Aorta (tissue), 5 donors: Measurements from ENCODE around the gene SOX30. TPM values are rescaled to one million over a fixed set of nuclear protein-coding genes. Genes with fewer than 3 reads are reported as not detected.

Source experiments
- ATAC-seq: fragments of 200-7000 bp; cut with Tn5 transposase; one replicate; pipeline ENCODE4 v1.9.1; 2022; ENCODE audit warnings: moderate library complexity; ENCODE audit not compliant: low FRiP score
- DNase-seq, 2 donors: peaks; one replicate each; pipeline ENCODE4 v3.0.0-alpha.2; 2020
- H3K27ac ChIP-seq, 2 donors: one replicate each; pipeline ENCODE4 v1.5.1; 2013; ENCODE audit warnings: low read length in 2 of 2, mild to moderate bottlenecking in 2 of 2, moderate library complexity in 2 of 2, control low read depth in 1 of 2, inconsistent platforms in 1 of 2, low read depth in 1 of 2
- H3K27me3 ChIP-seq, 2 donors: one replicate each; pipeline ENCODE4 v1.6.1; 2013; ENCODE audit warnings: control low read depth in 1 of 2, low read length in 1 of 2, mild to moderate bottlenecking in 1 of 2, moderate library complexity in 1 of 2; ENCODE audit not compliant: insufficient read depth in 2 of 2, control insufficient read depth in 1 of 2
- H3K36me3 ChIP-seq, 2 donors: one replicate each; pipeline ENCODE4 v1.6.1; 2013; ENCODE audit warnings: control low read depth in 1 of 2, low read length in 1 of 2, mild to moderate bottlenecking in 1 of 2; ENCODE audit not compliant: insufficient read depth in 2 of 2, control insufficient read depth in 1 of 2
- H3K4me1 ChIP-seq, 2 donors: one replicate each; pipeline ENCODE4 v1.6.1; 2013; ENCODE audit warnings: low read length in 2 of 2, control low read depth in 1 of 2, mild to moderate bottlenecking in 1 of 2, moderate library complexity in 1 of 2; ENCODE audit not compliant: insufficient read depth in 2 of 2, control insufficient read depth in 1 of 2
- H3K4me3 ChIP-seq, 2 donors: one replicate each; pipeline ENCODE4 v1.5.1; 2013; ENCODE audit warnings: low read length in 2 of 2, control low read depth in 1 of 2, mild to moderate bottlenecking in 1 of 2
- H3K9me3 ChIP-seq: one replicate; pipeline ENCODE4 v1.6.1; 2013; ENCODE audit warnings: mild to moderate bottlenecking, low read length; ENCODE audit not compliant: control insufficient read depth
- WGBS, 2 donors: extraction: QIAGEN DNeasy Blood & Tissue Kit; methylation state at CpG; one replicate each; pipeline ENCODE4 v1.1.7; 2013; 5-methylcytosine and 5-hydroxymethylcytosine counted together
- intact Hi-C, 2 donors: fragments of 100-400 bp; cut with DNase I; formaldehyde crosslinking; loops; one replicate each; pipeline versions ENCODE4 v1.14.2 to v1.15.0; 2022
- polyA plus RNA-seq, 2 donors: library from polyadenylated mRNA; stranded (reverse); fragments of 200-250 nt; gene quantifications; one replicate each; pipeline ENCODE4 v1.2.3, GENCODE V29; 2013
- total RNA-seq, 2 donors: library from RNA; stranded (reverse); fragmentation: NEBNext Ultra II Directional; extraction: Animal tissue kit (Norgen Biotek cat#: 25700); gene quantifications; one replicate each; pipeline ENCODE4 v1.2.1, GENCODE V29; 2021
- donor health status: healthy with polysubstance abuse.
- donor health status: Bipolar disorder and iron deficiency.
- donor health status: DM: no; HTN: no; CAD: no.
- donor health status: DM: no; HTN: no; CAD: no.
- donor health status: DM: yes; HTN: yes; CAD: no.

Gene SOX30
- total and polyA plus RNA-seq, 4 donors: 0.12 TPM; not detected in 3

DNA sequence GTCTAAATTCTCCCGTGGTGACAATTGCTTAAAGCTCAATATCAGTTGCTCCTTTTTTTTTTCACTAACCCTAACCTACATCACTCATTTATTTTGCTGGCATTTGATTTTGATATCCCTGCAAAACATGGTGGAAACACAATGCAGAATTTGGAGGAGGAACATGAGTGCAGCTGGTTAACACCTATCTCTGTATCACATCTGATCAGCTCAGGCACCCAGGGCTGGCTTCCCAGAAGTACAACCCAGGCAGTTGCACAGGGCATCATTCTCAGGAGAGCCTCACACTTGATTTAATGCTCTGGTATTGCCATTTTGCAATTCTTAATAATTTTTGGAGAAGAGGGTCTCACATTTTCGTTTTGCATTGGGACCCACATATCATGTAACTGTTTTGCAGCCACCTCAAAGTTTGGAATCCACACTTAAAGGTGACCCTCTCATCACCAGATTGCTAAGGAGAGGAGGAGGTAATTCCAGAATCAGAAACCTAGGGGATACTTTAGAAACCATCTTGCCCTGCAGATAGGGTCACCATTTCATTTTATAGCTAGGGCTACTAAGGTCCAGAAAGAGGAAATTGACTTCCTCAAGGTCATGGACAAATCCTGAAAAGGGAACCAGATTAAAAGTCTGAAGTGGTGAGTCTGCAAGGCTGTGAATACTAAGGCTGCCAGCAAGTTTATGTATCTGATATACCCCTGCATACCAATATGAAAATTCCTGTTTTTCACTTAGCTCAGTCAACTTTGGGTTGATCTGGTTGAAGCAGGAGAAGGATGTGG is 57.4 kb downstream of the SOX30 start:
- no peaks in the 10 kb centered on the region for H3K9me3 ChIP-seq
- H3K27ac ChIP-seq: no peak overlapping the region
- WGBS, 2 donors: 69 to 70% methylated on average over 2 of the region's 2 CpGs
- no peaks in the 10 kb centered on the region for H3K27me3 ChIP-seq
- intact Hi-C loops: no loop called here
- ATAC-seq: no peak
- DNase-seq: no peak
- H3K4me1 ChIP-seq: no peaks in the 10 kb centered on the region
- no peaks in the 10 kb centered on the region for H3K36me3 ChIP-seq
- no peak overlapping the region for H3K4me3 ChIP-seq

DNA sequence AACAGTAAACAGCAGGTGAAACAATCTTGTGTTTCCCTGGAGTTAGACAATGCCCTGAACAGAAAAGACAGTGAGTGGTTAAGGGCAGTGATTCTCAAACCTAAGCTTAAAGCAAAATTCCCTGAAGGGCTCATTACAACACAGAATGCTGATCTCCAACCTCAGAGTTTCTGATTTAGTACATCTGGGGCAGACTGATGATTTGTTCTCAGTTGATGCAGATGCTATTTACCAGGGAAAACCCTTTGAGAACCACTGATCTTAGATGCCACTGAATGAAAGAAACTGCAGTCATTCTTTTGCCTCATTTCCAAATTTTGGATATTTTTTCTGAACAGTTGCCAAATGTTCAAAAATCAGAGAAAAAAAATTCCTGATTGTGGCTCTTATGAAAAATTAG is 58.0 kb downstream of the SOX30 start:
- no peak for DNase-seq
- intact Hi-C loops: no loop called here

DNA sequence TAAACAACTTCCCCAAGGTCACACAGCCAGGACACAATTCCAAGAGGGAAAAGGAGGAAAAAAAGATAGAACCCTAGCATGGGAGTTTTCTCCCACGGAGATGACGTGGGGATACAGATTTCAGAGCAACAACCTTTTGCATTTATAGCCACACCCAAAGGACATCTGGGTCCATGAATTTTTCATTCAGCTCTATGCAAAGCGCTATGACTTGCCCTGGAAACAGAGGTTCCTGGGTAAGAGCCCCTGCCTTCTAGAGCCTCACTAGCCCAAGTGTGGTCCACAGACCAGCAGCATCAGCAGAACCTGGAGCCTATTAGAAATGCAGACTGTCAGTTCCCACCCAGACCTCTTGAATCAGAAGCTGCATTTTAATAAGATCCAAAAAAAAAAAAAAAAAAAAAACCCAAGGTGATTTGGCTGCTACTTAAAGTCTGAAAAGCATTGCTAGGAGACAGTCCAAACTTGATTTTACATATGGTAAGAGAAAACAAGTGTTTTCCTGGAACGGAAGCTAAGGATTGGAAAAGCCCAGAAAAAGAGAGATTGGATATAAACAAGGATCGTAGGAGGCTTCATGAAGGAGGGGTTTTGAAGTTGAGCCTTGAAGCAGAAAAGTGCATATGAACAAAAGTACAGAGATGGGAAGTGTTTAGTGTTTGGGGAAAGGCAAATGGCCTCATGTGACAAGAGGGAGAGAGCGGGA is 59.0 kb downstream of the SOX30 start:
- intact Hi-C loops: no loop called here
- H3K4me1 ChIP-seq: no peaks in the 10 kb centered on the region
- ATAC-seq: no peak
- no peaks in the 10 kb centered on the region for H3K36me3 ChIP-seq
- H3K9me3 ChIP-seq: no peaks in the 10 kb centered on the region
- no peak for DNase-seq
- H3K27me3 ChIP-seq: no peaks in the 10 kb centered on the region
- WGBS, 2 donors: 93 to 95% methylated on average over 6 of the region's 6 CpGs
- no peak overlapping the region for H3K4me3 ChIP-seq
- H3K27ac ChIP-seq: no peak overlapping the region

More for the DNA sequence above, 58.0 kb downstream of the SOX30 start:
- H3K27ac ChIP-seq: no peak overlapping the region
- H3K9me3 ChIP-seq: no peaks in the 10 kb centered on the region
- H3K27me3 ChIP-seq: no peaks in the 10 kb centered on the region
- ATAC-seq: no peak
- no peaks in the 10 kb centered on the region for H3K36me3 ChIP-seq
- H3K4me3 ChIP-seq: no peak overlapping the region
- H3K4me1 ChIP-seq: no peaks in the 10 kb centered on the region

GRCh38 chr5:157592594-157592993 is 59.6 kb downstream of the SOX30 start:
- intact Hi-C loops: no loop called here
- ATAC-seq: no peak

DNA sequence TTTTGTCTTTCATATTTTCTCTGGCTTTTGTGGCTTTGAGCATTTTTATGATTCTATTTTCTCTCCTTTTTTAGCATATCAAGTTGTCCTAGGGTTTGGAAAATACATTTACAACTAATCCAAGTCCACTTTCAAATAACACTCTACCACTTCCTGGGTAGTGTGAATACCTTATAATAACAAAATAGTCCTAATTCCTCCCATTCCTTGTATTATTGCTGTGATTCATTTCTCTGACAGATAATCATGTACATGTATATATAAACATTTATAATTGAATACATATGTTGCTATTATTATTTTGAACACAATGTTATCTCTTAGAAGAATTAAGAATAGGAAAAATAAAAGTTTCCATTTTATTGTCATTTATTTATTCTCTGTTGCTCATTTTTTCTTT is 61.8 kb downstream of the SOX30 start:
- Histone ChIP-seq H3K27ac (no peak overlapping the region), H3K9me3 (no peaks in the 10 kb centered on the region), H3K27me3 (no peaks in the 10 kb centered on the region), H3K4me3 (no peak overlapping the region), H3K4me1 (no peaks in the 10 kb centered on the region), H3K36me3 (no peaks in the 10 kb centered on the region)
- ATAC-seq (no peak), DNase-seq (no peak)
- intact Hi-C loops: no loop called here

More at GRCh38 chr5:157592594-157592993, 59.6 kb downstream of the SOX30 start:
- no peak for DNase-seq
- Histone ChIP-seq H3K4me1 (no peaks in the 10 kb centered on the region), H3K9me3 (no peaks in the 10 kb centered on the region), H3K27me3 (no peaks in the 10 kb centered on the region), H3K36me3 (no peaks in the 10 kb centered on the region), H3K27ac (no peak overlapping the region), H3K4me3 (no peak overlapping the region)
- WGBS, 2 donors: 30 to 45% methylated on average over 3 of the region's 3 CpGs

DNA sequence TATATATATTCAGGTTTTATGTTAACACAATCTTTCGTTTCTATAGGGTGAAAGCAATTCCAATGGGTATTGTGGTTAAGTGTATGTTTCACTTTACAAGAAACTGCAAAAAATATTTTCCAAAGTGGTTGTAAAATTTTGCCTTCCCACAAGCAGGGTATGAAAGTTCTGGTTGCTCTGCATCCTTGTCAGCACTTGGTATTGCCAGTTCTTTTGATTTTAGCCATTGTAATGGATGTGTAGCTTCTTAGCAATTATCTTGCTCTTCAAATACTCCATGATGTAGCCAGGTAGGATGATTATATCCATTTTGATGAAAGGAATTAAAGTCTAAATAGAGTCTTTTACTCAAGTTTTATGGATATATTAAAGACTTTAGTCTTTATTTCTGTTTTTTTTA is 67.6 kb downstream of the SOX30 start:
- Histone ChIP-seq H3K27ac (no peak overlapping the region), H3K36me3 (no peaks in the 10 kb centered on the region), H3K27me3 (no peaks in the 10 kb centered on the region), H3K9me3 (no peaks in the 10 kb centered on the region), H3K4me3 (no peak overlapping the region), H3K4me1 (no peaks in the 10 kb centered on the region)
- DNase-seq (no peak), ATAC-seq (no peak)
- intact Hi-C loops: no loop called here
- 90 to 92% methylated on average over 1 of the region's 1 CpG for WGBS, 2 donors

DNA sequence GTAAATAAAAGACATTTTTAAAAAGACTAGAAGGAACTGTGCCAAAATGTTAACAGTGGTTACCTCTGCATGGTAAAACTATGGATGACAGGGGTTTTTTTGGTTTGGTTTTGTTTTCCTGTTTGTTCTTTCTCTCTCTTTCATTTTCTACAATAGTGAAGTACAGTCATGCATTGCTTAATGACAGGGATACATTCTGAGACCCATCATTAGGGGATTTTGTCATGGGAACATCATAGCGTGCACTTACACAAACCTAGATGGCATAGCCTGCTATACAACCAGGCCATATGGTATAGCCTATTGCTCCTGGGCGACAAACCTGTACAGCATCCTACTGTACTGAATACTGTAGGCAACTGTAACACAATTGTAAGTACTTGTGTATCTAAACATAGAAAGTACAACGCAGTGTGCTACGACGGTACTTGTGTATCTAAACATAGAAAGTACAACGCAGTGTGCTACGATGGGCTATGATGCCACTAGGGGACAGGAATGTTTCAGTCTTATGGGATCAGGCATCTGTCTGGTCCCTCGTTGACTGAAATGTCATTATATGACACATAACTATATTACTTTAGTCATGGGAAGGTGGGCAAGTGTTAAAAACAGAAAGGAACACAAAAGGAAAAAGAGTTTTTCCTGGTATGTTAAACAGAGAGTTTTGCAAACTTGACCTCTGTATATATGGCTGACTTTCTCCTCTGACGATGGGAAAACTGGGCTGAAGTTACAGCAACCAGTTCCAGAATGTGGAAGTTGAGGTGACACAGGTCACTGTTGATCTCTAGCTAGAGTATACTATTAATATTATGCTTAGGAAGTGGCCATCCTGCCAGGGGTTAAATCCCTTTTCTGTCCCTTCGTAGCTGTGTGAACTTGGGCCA is 69.3 kb downstream of the SOX30 start:
- intact Hi-C loops: no loop called here
- ATAC-seq (no peak), DNase-seq (no peak)
- 59 to 63% methylated on average over 10 of the region's 10 CpGs for WGBS, 2 donors
- Histone ChIP-seq H3K27me3 (no peaks in the 10 kb centered on the region), H3K9me3 (no peaks in the 10 kb centered on the region), H3K4me1 (no peaks in the 10 kb centered on the region), H3K27ac (no peak overlapping the region), H3K36me3 (no peaks in the 10 kb centered on the region), H3K4me3 (no peak overlapping the region)

- intact Hi-C loops: no loop called here
- 92 to 96% methylated on average over 5 of the region's 5 CpGs for WGBS, 2 donors
These were observed 70.3 kb downstream of the SOX30 start for GRCh38 chr5:157581901-157582300.

More at GRCh38 chr5:157581901-157582300, 70.3 kb downstream of the SOX30 start:
- DNase-seq (no peak), ATAC-seq (no peak)
- Histone ChIP-seq H3K4me3 (no peak overlapping the region), H3K27me3 (no peaks in the 10 kb centered on the region), H3K27ac (no peak overlapping the region), H3K36me3 (no peaks in the 10 kb centered on the region), H3K4me1 (no peaks in the 10 kb centered on the region), H3K9me3 (no peaks in the 10 kb centered on the region)
